RKO (cell line): ENCODE data around the gene RRP1B.
"Not testable (repeated sequence)": the region's sequence is repeated elsewhere in the genome, so short reads cannot be mapped to it uniquely, and the experiment has no call there.

ENCODE experiments used
- DNase-seq: peaks from one replicate; pipeline ENCODE4 v3.0.0-alpha.2; 2016; ENCODE audit warnings: low spot score

Gene RRP1B

GRCh38 chr21:43697758-43698643, 38.6 kb downstream of the RRP1B start:
- DNase-seq: no peak

GRCh38 chr21:43699492-43699777, 40.1 kb downstream of the RRP1B start:
- DNase-seq: not testable (repeated sequence)

GRCh38 chr21:43699933-43700599, 40.7 kb downstream of the RRP1B start:
- no peak for DNase-seq

- no peak for DNase-seq
Observed at GRCh38 chr21:43701936-43702784, 42.8 kb downstream of the RRP1B start.

DNA sequence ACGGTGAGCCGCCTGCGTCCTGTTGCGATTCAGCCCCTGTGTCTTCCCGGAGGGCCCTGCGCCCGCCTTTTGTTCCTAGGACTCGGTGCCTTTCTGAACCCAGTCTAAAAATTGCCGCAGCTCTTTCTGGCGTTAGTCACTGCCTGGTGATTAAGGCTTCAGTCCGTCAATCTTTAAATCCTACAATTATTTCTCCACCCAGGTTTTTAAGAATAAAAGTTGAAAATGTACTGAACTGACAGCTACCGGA, 43.4 kb downstream of the RRP1B start:
- no peak for DNase-seq

DNA sequence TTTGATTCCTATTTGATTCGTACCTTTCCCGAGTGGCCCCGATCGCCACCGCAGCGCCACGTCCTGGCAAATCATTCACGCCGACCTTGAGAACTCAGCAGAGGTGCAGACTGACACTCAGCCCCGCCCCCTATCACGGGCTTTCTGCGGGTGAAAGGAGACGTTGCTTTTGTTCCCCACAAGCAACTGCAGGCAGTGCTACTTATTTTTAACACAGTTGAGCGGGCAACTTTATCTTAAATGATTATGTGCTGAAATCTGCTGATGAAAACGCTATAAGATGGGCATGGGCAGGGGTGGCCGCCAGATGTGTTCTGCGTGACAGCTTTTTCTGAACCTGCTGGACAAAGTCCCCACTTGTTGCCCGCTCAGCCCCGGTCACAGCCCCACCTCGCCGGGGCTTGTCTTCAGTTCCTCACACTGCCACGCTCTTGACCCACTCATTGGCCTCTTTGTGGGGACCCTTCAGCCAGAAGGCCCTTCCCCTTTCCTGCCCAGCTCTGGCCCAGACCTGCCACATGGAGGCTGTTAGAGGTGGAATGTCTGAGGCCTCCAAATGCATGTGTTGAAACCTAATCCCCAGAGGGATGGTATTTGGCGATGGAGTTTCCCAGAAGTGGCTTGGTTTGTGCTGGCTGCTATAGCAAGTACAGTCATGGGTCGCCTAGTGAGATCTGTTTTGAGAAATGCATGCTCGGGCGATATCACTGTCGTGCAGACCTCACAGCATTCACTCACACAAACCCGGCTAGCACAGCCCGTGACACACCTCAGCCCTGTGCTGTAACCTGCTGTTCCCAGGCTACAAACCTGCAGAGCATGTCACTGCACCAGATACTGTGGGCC, 43.9 kb downstream of the RRP1B start:
- no peak for DNase-seq

GRCh38 chr21:43707462-43707861, 48.1 kb downstream of the RRP1B start:
- no peak for DNase-seq

DNA sequence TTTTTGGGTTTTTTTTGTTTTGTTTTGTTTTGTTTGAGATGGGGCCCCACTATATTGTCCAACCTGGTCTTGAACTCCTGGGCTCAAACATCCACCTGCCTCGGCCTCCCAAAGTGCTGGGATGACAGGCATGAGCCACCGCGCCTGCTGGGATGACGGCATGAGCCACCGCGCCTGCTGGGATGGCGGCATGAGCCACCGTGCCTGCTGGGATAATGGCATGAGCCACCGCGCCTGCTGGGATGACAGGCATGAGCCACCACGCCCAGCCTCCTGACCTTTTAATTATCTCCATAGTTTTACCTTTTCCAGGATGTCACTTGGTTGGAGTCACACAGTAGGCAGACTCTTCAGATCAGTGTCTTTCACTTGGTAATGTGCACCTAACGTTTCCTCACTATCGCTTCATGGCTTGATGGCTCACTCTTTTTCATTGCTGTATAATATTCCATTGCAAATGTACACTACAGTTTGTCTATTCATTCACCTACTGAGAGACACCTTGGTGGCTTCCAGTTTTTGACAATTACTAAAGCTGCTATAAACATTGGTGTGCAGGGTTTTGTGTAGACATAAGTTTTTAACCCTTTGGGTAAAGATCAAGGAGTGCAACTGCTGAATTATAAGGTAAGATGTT, 49.5 kb downstream of the RRP1B start:
- DNase-seq: no peak

- DNase-seq: no peak
Observed at GRCh38 chr21:43712268-43712942, 53.0 kb downstream of the RRP1B start.

- not testable (repeated sequence) for DNase-seq
Observed at GRCh38 chr21:43713123-43713522, 53.8 kb downstream of the RRP1B start.

DNA sequence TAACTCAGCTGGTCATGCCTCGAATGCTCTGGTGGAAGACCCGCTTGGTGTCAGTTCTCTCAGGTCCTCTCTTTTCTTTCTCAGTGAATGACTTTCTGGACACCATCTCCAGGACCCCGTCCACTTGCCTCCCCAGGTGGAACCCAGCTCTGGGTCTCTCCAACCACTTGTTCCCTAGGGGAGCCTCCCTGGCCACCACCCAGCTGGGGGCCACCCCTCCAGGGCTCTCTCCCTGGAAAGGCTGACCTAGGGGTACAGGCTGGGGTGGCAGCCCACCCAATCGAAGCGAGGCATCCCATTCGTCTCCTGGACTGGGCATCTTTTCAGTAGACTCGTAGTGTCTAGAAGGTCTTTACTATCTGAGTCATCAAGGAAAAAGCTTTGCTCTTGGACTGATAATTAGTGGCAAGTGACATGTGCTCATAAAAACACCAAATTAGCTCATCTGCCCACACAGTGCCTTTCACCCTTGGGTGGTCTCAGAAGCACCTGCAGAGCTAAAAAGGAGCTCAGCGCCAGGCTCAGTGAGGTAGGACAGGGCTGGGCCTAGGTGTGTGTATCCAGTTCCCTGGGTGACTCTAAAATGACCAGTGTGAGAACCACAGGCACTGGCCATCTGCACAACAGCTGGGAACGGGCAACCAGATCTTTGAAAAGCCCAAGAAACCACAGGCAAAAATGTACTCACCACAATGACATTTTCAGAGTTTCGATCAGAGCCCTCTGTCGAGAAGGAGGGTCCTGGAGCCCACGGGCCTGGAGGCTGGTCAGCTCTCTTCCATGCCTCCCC, 57.2 kb downstream of the RRP1B start:
- DNase-seq: no peak

- no peak for DNase-seq
Observed at GRCh38 chr21:43717166-43717853, 58.0 kb downstream of the RRP1B start.

DNA sequence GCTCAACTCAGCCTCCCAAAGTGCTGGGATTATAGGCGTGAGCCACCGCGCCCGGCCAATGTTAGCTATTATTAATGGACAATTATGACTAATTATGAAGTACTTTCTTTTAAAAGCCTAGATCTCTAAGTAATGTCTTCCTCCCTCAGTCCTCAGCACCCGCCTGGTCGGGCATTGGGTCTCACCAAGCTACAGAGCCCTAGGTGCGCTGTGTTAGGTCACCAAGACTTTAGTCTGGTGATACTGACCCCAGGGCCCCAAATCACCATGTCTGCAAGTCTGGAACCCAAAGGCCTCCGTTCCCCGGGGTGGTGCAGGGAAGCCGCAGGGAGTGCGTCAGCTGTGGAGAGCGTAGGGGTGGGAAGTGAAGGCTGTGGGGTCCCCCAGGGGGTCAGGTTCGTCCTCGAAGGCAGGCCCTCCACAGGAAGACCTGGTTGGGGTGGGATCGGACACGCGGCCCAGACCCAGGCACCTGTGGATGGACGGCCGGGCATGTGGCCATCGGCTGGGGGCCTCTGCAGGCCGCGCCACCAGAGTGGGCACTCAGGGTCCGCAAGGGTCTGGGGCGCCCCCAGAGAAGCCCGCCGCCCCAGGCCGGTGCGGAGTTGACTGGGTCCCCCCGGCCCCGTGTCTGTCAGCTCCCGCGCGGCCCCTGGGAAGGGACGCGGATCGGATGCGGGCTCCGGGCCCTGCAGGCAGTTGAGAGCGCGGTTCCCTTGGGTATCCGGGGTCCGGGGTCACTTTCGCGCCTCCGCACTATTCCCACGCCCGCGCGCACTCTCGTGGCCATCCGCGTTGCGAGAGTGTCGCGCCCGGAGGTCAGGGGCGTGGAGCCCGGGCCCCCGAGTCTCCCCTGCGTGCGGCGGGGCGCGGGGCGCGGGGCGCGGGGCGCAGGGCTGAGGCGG, 58.9 kb downstream of the RRP1B start:
- no peak for DNase-seq

DNA sequence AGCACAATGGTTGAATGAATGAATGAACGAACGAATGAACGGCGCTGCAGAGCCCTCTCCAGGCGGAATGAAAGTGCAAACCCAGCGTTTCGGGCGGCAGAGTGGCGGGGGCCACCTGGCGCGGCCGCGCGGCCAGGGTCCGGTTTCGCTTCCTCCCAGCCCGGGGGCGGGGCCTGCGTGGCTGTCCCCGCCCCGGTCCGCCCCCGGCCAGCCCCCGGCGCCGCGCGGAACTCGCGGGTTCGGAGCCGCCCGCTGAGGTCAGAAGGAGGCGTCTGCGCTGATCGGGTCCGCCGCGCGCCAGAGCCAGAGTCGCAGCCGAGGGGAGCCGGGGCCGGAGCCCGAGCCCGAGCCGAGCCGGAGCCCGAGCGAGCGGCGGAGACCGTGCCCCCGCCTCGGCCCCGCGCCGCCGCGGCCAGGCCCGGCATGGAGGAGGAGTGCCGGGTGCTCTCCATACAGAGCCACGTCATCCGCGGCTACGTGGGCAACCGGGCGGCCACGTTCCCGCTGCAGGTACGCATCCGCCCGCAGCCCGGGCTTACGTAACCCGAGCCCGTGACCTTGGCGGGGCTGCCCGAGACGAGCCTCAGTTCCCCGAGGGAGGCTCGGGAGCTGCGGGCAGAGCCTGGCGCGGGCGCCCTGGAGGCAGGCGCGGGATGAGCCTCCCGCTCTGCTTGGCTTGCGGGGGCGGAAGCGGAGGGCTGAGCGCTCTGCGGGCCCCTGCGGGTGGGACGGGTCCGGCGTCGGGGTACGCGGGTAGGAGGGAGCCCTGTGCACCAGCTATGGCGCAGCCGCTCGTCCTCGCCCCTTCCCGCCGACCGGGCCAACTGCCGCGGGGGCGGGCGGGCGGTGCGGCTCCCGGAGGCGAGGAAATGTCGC, 59.8 kb downstream of the RRP1B start, which contains the start of gene PDXK:
Gene PDXK (plus strand): TSS at position 258 of the 876 bp plus-strand sequence. CDS start 166 bp downstream, at position 424.
- DNase-seq: peak; percentile 79

- no peak for DNase-seq
Observed at GRCh38 chr21:43719748-43720538, 60.6 kb downstream of the RRP1B start.

DNA sequence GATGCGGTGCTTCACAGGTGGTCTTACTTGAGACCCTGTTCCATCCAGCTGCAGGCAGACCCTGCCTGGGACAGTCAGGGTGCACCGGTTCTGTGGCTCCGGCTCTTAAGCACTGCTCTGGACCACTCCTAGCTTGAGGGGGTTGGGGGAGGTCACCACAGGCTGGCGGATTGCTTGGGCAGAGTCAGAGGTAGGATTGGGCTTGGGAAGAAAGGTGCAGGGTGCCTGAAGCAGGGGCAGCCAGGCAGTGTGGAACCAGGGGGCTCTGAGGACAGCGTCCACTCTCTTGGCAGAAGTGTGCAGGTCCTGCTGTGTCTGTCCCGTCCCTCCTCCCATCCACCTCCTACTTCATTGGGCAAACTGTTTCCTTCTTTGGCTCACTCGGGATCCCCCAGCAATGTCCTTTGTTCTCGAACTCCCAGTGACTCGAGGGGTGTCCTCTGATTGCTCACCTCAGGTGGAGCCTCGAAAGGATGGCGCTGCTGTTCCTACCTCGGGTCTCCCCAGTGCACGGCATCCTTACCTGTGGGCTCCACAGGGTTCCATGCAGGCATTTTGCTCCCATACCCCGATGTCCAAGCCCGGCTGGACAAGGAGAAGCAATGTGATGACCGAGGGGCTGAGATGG, 61.3 kb downstream of the RRP1B start:
- no peak for DNase-seq
